ENCODE measurements around the gene LYPD5.
"Not testable (repeated sequence)": the region's sequence is repeated elsewhere in the genome, so short reads cannot be mapped to it uniquely, and the experiment has no call there.

LYPD5 gene

DNA sequence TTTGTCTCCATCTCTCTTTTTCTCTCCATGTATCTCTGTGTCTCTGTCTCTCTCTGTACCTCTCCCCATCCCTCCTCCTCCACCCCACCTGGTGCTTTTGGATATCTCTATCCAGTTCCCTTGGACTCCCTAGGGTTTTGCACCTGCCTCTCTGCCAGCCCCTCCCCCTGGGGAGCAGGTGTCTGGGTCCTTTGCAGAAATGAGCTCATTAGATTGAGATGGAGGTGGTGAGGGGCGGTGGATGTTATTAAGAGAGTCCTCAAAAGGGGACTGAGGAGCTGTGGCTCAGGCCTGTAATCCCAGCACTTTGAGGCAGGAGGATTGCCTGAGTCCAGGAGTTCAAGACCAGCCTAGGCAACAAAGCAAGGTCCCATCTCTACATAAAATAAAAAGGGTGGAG, 23.6 kb downstream of the LYPD5 start:
- DNase-seq (ENCODE audit: low read depth), result no peak
- TF ChIP-seq, protein P1, sequence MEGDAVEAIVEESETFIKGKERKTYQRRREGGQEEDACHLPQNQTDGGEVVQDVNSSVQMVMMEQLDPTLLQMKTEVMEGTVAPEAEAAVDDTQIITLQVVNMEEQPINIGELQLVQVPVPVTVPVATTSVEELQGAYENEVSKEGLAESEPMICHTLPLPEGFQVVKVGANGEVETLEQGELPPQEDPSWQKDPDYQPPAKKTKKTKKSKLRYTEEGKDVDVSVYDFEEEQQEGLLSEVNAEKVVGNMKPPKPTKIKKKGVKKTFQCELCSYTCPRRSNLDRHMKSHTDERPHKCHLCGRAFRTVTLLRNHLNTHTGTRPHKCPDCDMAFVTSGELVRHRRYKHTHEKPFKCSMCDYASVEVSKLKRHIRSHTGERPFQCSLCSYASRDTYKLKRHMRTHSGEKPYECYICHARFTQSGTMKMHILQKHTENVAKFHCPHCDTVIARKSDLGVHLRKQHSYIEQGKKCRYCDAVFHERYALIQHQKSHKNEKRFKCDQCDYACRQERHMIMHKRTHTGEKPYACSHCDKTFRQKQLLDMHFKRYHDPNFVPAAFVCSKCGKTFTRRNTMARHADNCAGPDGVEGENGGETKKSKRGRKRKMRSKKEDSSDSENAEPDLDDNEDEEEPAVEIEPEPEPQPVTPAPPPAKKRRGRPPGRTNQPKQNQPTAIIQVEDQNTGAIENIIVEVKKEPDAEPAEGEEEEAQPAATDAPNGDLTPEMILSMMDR (conservative IDR thresholded peaks at IDR 0.05; ENCODE audit: low read length), result no peak
- H3K4me3 ChIP-seq (ENCODE audit: low read length), result no peak overlapping the region

DNA sequence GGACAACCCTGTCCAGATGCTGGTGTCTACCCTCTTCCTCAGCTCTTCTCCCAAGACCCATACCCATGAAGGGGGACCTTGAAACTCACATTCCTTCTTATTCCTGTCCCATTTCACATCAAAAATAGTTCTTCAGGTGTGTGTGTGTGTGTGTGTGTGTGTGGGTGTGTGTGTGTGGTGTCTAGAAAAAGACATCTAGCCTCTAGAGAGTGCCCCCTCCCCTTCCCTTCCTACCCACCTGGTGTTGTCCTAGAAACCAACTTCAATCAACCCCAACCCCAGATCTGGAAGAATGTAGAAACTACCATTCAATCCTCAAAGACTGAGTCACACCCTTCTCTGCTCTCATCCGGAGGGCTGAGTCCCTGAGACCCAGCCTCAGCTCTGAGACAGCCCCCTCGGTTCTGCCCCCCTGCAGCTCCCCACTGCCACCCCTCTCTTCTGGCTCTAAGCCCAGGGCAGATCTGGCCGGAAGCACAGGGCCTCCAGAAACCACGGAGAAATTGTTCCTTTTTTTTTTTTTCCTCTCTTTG, 25.0 kb downstream of the LYPD5 start:
- peak; percentile 21 for DNase-seq (ENCODE audit: low read depth)
- TF ChIP-seq, protein P1 (conservative IDR thresholded peaks at IDR 0.05; ENCODE audit: low read length), result no peak
- no peak overlapping the region for H3K4me3 ChIP-seq (ENCODE audit: low read length)

DNA sequence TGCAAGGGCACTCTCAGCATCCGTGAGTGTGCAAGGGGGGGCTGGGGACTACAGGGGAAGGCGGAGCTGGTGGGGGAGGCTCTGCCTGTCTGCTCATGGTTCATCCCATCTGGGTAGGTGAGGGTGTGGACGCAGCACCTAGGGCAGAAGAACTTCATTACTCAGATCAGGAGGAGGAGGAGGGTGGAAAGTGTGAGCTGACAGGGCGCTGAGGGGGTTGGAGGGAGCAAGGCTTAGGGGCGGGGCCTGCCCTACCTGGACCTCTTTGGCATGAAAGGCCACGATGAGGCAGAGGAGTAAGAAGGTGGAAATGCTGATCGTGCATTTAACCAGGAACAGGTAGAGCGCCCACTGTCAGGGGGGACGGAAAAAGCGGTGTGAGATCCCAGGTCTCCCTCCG, 26.0 kb downstream of the LYPD5 start:
- TF ChIP-seq, protein P1 (conservative IDR thresholded peaks at IDR 0.05; ENCODE audit: low read length), result no peak
- no peak for DNase-seq (ENCODE audit: low read depth)
- no peak overlapping the region for H3K4me3 ChIP-seq (ENCODE audit: low read length)

DNA sequence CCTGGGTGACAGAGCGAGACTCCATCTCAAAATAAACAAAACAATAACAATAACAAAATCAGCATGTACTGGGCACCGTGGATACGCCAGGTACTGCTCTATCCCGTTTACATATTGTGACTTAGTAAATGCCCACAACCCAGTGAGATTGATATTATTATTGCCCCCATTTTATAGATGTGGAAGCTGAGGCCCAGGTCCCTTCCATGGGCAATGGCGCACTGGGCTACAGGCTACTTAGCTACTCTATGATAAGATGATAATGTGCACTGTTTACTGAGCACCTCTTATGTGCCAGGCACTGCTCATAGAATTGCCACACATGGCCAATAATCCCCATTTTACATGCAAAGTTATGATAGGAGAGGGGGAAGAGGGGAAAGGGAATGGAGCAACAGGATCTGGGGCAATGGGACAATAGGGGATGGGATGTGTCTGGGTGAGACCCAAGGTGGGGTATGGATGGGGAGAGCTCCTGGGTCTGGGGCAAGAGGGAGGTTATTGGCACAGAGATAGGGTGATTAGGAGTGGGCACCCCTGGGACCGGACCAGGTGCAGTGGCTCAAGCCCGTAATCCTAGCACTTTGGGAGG, 26.9 kb downstream of the LYPD5 start:
- TF ChIP-seq, protein P1 (conservative IDR thresholded peaks at IDR 0.05; ENCODE audit: low read length), result no peak
- no peak for DNase-seq (ENCODE audit: low read depth)

DNA sequence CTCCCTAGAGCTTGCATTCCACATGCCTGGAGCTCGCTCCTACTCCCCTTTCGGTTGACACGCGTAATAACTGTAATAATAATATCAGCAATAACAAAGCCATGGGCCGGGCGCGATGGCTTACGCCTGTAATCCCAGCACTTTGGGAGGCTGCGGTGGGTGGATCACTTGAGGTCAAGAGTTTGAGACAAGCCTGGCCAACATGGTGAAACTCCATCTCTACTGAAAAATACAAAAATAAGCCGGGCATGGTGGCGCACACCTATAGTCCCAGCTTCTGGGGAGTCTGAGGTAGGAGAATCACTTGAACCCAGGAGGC, 27.3 kb downstream of the LYPD5 start:
- H3K4me3 ChIP-seq (ENCODE audit: low read length); DNase-seq (ENCODE audit: low read depth): not testable (repeated sequence)

More for the DNA sequence above, 26.9 kb downstream of the LYPD5 start:
- H3K4me3 ChIP-seq (ENCODE audit: low read length), result no peak overlapping the region

DNA sequence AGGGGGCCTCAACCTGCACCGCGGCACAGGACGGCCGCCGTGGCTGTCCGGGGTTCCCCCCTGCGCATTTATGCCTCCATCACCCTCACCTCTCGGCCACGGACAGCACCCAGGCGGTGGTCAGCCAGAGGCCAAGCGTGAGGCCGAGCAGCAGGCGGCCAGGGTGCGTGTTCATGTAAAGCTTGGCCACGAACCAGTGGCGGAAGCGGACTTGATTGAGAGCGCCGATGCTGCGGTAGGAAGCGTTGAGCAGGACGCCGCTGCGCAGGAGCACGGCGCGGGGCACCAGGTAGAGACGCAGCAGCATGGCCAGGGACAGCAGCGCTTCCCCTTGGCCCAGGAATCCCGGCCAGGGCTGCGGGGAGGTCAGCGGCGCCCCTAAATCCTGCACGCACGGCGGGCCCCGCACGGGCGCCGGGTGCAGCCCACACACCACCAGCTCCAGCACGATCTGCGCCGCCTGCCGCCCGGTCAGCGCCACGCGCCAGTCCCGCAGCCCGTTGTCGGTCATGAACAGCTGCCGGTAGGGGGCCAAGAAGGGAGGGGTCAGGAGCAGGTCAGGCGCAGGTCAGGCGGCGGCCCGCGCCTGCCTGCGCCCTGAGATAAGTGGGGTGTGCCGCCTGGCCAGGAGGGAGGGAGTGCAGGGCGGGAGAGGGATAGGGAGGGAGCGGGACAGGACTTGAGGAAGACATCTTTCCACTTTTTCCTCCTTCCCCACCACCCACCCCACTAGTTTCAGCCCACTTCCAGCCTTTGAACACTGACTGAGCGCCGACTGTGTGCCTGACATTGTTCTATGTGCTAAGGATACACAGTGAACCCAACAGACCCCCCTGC, 27.9 kb downstream of the LYPD5 start:
- H3K4me3 ChIP-seq (ENCODE audit: low read length), result peak overlapping the region; percentile 5; the same call in 1 of the 2 replicates
- TF ChIP-seq, protein P1 (conservative IDR thresholded peaks at IDR 0.05; ENCODE audit: low read length), result peak; percentile 62
- DNase-seq (ENCODE audit: low read depth), result peak; percentile 66

DNA sequence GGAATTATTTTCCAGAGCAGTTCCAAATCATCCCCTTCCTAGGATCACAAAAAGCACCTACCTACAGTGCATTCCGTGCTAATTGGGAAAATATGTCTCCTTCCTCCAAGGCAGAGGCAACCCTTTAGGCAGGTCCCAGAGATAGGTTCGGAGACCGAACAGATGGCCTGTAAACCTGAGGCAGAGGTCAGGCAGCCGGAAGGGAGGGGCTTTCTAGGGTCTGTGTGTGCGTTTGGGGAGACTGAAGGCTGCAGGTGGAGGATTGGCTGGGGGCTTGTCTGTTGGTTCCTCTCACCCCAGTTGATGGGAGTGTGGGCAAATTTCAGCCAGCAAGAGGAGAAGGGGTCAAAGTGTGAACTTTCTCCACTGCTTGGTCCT, 28.5 kb downstream of the LYPD5 start:
- no peak for DNase-seq (ENCODE audit: low read depth)
- H3K4me3 ChIP-seq (ENCODE audit: low read length), result no peak overlapping the region
- TF ChIP-seq, protein P1 (conservative IDR thresholded peaks at IDR 0.05; ENCODE audit: low read length), result no peak
